ENCODE data around the gene CCSER1. TPM values are rescaled to one million over a fixed set of nuclear protein-coding genes. Genes with fewer than 3 reads are reported as not detected.

The CCSER1 gene
- total and polyA plus RNA-seq, 2 experiments from 2014 or later: not detected

DNA sequence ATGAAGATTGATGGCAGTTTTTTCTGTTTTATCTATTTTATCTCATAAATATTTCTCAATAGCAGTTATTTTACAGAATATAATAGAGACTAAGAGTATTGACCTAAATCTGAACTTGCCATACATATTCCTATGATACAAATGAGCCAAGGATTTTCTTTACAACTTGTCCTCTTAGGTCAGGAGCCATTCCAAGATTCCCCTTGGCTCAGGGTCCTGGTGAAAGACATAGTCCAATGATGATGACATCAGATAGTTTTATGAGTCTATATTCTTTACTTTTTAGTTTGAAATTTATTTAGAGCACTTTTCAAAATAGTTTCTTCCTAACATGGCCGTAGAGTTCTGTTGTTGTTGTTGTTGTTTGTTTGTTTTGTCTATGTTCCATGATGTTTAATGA is 1307.4 kb downstream of the CCSER1 start:
- 0 to 5% methylated on average over 1 of the region's 1 CpG for WGBS, 2 experiments (ENCODE audit: low coverage in 1 of 2, low lambda C conversion rate in 2 of 2, missing lambda C conversion rate in 2 of 2)

GRCh38 chr4:91436556-91436955 is 1309.4 kb downstream of the CCSER1 start:
- H3K9me2 ChIP-seq (ENCODE audit: insufficient read depth): no peaks in the 10 kb centered on the region
- no peaks in the 10 kb centered on the region for H3K4me1 ChIP-seq (ENCODE audit: insufficient read depth)
- TF ChIP-seq EZH2 (IDR thresholded peaks at IDR 0.05; ENCODE audit: insufficient read depth, poor library complexity, severe bottlenecking): no peak
- TF ChIP-seq EZH2phosphoT487 (IDR thresholded peaks at IDR 0.05; ENCODE audit: insufficient read depth, low read depth): no peak
- H3K36me3 ChIP-seq (ENCODE audit: low read depth): no peaks in the 10 kb centered on the region
- no peaks in the 10 kb centered on the region for H3F3A ChIP-seq (ENCODE audit: insufficient read depth)
- H3K4me3 ChIP-seq: no peak overlapping the region
- H3K9ac ChIP-seq: no peak overlapping the region
- H4K20me1 ChIP-seq (ENCODE audit: insufficient read depth): no peaks in the 10 kb centered on the region
- 0% methylated on average over 1 of the region's 1 CpG for WGBS, 2 experiments (ENCODE audit: low coverage in 1 of 2, low lambda C conversion rate in 2 of 2, missing lambda C conversion rate in 2 of 2)
- H3K9me3 ChIP-seq (ENCODE audit: low read depth): peaks cover 4% of the 10 kb centered on the region
- H3K27me3 ChIP-seq (replicated peaks; ENCODE audit: insufficient read depth): no peaks in the 10 kb centered on the region
- no peak overlapping the region for H2AFZ ChIP-seq
- no peak for DNase-seq
- H3K4me2 ChIP-seq (ENCODE audit: unreplicated experiment): no peak overlapping the region
- no peaks in the 10 kb centered on the region for H3K79me2 ChIP-seq (ENCODE audit: insufficient read depth)
- in situ Hi-C loops (cut with MboI): no loop called here
- H3K27ac ChIP-seq: no peak overlapping the region

More for the DNA sequence above, 1307.4 kb downstream of the CCSER1 start:
- H3K79me2 ChIP-seq (ENCODE audit: insufficient read depth): no peaks in the 10 kb centered on the region
- peaks cover 4% of the 10 kb centered on the region for H3K9me3 ChIP-seq (ENCODE audit: low read depth)
- H3K4me1 ChIP-seq (ENCODE audit: insufficient read depth): no peaks in the 10 kb centered on the region
- H3F3A ChIP-seq (ENCODE audit: insufficient read depth): no peaks in the 10 kb centered on the region
- no peaks in the 10 kb centered on the region for H4K20me1 ChIP-seq (ENCODE audit: insufficient read depth)
- no peak overlapping the region for H3K9ac ChIP-seq
- no peak overlapping the region for H3K4me2 ChIP-seq (ENCODE audit: unreplicated experiment)
- TF ChIP-seq EZH2 (IDR thresholded peaks at IDR 0.05; ENCODE audit: insufficient read depth, poor library complexity, severe bottlenecking) (no peak), EZH2phosphoT487 (IDR thresholded peaks at IDR 0.05; ENCODE audit: insufficient read depth, low read depth) (no peak)
- in situ Hi-C loops (cut with MboI): no loop called here
- H3K4me3 ChIP-seq: no peak overlapping the region
- no peak for DNase-seq
- no peaks in the 10 kb centered on the region for H3K27me3 ChIP-seq (replicated peaks; ENCODE audit: insufficient read depth)
- H3K36me3 ChIP-seq (ENCODE audit: low read depth): no peaks in the 10 kb centered on the region
- no peak overlapping the region for H2AFZ ChIP-seq
- no peaks in the 10 kb centered on the region for H3K9me2 ChIP-seq (ENCODE audit: insufficient read depth)
- no peak overlapping the region for H3K27ac ChIP-seq

DNA sequence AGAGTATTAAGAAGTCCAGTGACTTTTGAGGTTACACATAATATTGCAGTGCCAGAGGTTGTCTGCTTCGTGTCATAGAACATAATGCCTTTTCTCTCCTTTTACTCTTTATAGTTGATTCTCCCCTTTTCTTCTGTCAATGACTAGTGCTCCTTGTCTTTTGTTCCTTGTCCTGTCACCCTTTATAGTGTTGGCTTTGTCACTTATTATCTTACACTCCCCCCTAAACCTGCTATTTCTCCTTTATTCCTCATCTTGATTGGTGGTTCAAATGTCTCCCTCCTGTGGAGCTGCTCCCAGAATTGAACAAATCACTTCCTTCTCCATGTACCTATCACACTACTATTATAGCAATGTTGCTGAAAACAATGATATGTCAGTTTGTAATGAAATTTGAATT is 1320.0 kb downstream of the CCSER1 start:
- no peaks in the 10 kb centered on the region for H4K20me1 ChIP-seq (ENCODE audit: insufficient read depth)
- H3K4me1 ChIP-seq (ENCODE audit: insufficient read depth): no peaks in the 10 kb centered on the region
- WGBS, 2 experiments (ENCODE audit: low coverage in 1 of 2, low lambda C conversion rate in 2 of 2, missing lambda C conversion rate in 2 of 2): 0% methylated on average over 1 of the region's 1 CpG
- no peaks in the 10 kb centered on the region for H3K36me3 ChIP-seq (ENCODE audit: low read depth)
- H3K9me3 ChIP-seq (ENCODE audit: low read depth): no peaks in the 10 kb centered on the region
- no peaks in the 10 kb centered on the region for H3K79me2 ChIP-seq (ENCODE audit: insufficient read depth)
- no peaks in the 10 kb centered on the region for H3K27me3 ChIP-seq (replicated peaks; ENCODE audit: insufficient read depth)
- no peak overlapping the region for H3K4me2 ChIP-seq (ENCODE audit: unreplicated experiment)
- no peaks in the 10 kb centered on the region for H3K9me2 ChIP-seq (ENCODE audit: insufficient read depth)
- in situ Hi-C loops (cut with MboI): no loop called here
- no peak overlapping the region for H2AFZ ChIP-seq
- no peak overlapping the region for H3K4me3 ChIP-seq
- no peak overlapping the region for H3K9ac ChIP-seq
- no peaks in the 10 kb centered on the region for H3F3A ChIP-seq (ENCODE audit: insufficient read depth)
- no peak overlapping the region for H3K27ac ChIP-seq
- TF ChIP-seq EZH2phosphoT487 (IDR thresholded peaks at IDR 0.05; ENCODE audit: insufficient read depth, low read depth) (no peak), EZH2 (IDR thresholded peaks at IDR 0.05; ENCODE audit: insufficient read depth, poor library complexity, severe bottlenecking) (no peak)
- no peak for DNase-seq

DNA sequence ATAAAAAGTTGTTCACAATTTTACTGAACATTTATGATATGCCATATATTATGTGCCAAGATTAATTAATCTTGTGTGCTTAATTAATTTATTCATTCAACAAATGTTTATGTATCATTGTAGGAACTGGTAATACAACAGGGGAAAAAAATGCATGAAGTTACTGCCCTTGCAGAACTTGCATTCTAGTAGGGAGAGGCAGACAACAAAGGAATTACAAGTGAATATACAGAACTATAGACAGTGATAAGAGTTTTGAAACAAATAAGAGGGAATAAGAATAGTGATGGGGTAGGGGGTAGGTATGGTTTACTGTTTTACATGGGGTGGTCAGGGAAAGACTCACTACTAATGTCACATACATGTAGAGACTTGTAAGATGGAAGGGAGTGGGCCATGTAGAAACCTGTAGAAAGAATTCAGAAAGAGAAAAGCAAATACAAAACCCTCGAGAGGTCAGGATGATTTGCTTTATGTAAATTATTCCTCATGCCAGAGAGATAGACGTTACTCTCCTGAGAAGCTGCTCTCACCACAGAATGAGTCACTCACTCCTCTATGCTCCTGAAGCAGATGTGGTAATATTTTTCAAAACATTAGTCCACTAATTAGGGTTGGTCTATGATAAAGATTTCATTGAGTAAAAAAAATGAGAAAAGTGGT is 1321.6 kb downstream of the CCSER1 start:
- Histone ChIP-seq H3K27me3 (replicated peaks; ENCODE audit: insufficient read depth) (no peaks in the 10 kb centered on the region), H3K9me3 (ENCODE audit: low read depth) (no peaks in the 10 kb centered on the region), H3F3A (ENCODE audit: insufficient read depth) (no peaks in the 10 kb centered on the region), H3K36me3 (ENCODE audit: low read depth) (no peaks in the 10 kb centered on the region), H3K79me2 (ENCODE audit: insufficient read depth) (no peaks in the 10 kb centered on the region), H3K4me3 (no peak overlapping the region), H3K4me1 (ENCODE audit: insufficient read depth) (no peaks in the 10 kb centered on the region), H4K20me1 (ENCODE audit: insufficient read depth) (no peaks in the 10 kb centered on the region), H3K9ac (no peak overlapping the region), H3K4me2 (ENCODE audit: unreplicated experiment) (no peak overlapping the region), H2AFZ (no peak overlapping the region), H3K27ac (no peak overlapping the region), H3K9me2 (ENCODE audit: insufficient read depth) (no peaks in the 10 kb centered on the region)
- TF ChIP-seq EZH2phosphoT487 (IDR thresholded peaks at IDR 0.05; ENCODE audit: insufficient read depth, low read depth): no peak
- TF ChIP-seq EZH2 (IDR thresholded peaks at IDR 0.05; ENCODE audit: insufficient read depth, poor library complexity, severe bottlenecking): no peak
- in situ Hi-C loops (cut with MboI): no loop called here
- WGBS, 2 experiments (ENCODE audit: low coverage in 1 of 2, low lambda C conversion rate in 2 of 2, missing lambda C conversion rate in 2 of 2): 0 to 6% methylated on average over 2 of the region's 2 CpGs
- DNase-seq: peak; percentile 4

All from GM23248 (cell line).